Gastroesophageal sphincter (tissue), 3 donors: ENCODE results near the gene EGFLAM.

Experiments used
- CTCF ChIP-seq, 4 experiments: fragments of 200-600 bp in 2 of 4; fragments of 450-650 bp in 2 of 4; sonication (generic) in 1 of 4; IDR thresholded peaks; one replicate each; pipeline ENCODE4 v1.5.1; 2017 to 2019; ENCODE audit warnings: antibody characterized with exemption in 4 of 4, mild to moderate bottlenecking in 2 of 4, moderate library complexity in 2 of 4
- EP300 ChIP-seq: sonication (generic); formaldehyde crosslinking; IDR thresholded peaks from one replicate; pipeline ENCODE4 v1.6.1; 2017; ENCODE audit warnings: antibody characterized with exemption, mild to moderate bottlenecking
- POLR2A ChIP-seq, 2 donors: fragments of 450-650 bp; IDR thresholded peaks; one replicate each; pipeline ENCODE4 v1.6.1; 2017; ENCODE audit warnings: antibody characterized with exemption in 2 of 2, mild to moderate bottlenecking in 2 of 2, moderate library complexity in 1 of 2

DNA sequence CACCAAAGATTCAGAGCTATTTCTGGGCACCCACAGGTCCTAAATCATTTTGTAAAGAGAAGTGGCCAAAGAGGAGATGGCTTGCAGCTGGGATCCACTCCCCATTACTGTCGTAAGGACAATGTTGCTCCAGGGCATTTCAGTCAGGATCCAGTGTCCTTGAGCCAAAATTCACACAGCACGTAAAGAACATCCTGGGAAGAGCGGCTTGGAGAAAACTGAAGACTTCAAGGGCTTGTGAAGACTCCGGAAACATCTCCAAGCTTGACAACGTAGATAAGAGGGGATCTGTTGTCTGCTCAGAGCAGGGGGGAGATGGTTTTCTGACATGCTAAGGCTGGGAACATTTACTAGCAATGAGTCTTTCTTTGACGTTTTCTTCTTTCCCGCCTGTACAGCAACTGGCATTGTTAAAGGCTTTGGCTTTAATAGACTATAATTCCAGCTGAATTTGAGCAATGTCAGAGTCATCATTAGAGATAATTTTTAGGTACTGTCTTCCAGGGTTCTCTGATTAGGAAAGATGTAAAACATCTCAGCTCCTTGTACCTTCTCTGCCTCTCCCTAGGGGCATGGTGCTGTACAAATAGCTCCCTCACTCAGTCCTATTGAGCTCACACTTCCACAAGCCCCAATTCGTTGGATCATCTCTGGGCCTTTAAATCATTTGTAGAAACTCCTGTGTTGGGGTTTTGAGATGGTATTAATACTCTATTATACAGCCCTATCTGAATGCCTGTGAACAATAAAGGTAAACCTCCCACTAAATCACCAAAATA lies 39.7 kb downstream of the EGFLAM start:
- TF ChIP-seq CTCF (IDR thresholded peaks at IDR 0.05) (no peak), POLR2A (IDR thresholded peaks at IDR 0.05) (no peak), EP300 (no peak)
